DOHH2 (cell line): ENCODE data around the gene SLC16A10.
"Not testable (repeated sequence)": the region's sequence is repeated elsewhere in the genome, so short reads cannot be mapped to it uniquely, and the experiment has no call there.

Experiments used
- H3F3A ChIP-seq: fragments of 200-600 bp; sonication (generic), shearing (Covaris generic); 2 replicates; pipeline ENCODE4 v1.6.0; 2016; ENCODE audit warnings: antibody characterized with exemption, mild to moderate bottlenecking; ENCODE audit not compliant: control insufficient read depth, insufficient read depth
- H3K27ac ChIP-seq: fragments of 200-600 bp; sonication (generic); 2 replicates; pipeline ENCODE4 v1.5.1; 2014; ENCODE audit warnings: low read depth, mild to moderate bottlenecking, low read length, moderate library complexity
- H3K27me3 ChIP-seq: fragments of 200-600 bp; sonication (generic); 2 replicates; pipeline ENCODE4 v1.6.1; 2014; ENCODE audit warnings: mild to moderate bottlenecking, low read length, mixed read lengths; ENCODE audit not compliant: control insufficient read depth
- H3K36me3 ChIP-seq: fragments of 200-600 bp; sonication (generic); 2 replicates; pipeline ENCODE4 v1.6.1; 2014; ENCODE audit warnings: mild to moderate bottlenecking, low read length, moderate library complexity, mixed read lengths; ENCODE audit not compliant: control insufficient read depth
- H3K4me1 ChIP-seq: fragments of 200-600 bp; sonication (generic); 2 replicates; pipeline ENCODE4 v1.6.1; 2014; ENCODE audit warnings: mild to moderate bottlenecking, low read length, mixed read lengths; ENCODE audit not compliant: control insufficient read depth
- H3K4me2 ChIP-seq: fragments of 200-600 bp; sonication (generic); 2 replicates; pipeline ENCODE4 v1.6.0; 2014; ENCODE audit warnings: mild to moderate bottlenecking, low read length, moderate library complexity
- H3K4me3 ChIP-seq: fragments of 200-600 bp; sonication (generic); 2 replicates; pipeline ENCODE4 v1.5.1; 2014; ENCODE audit warnings: mild to moderate bottlenecking, low read length, mixed read lengths
- H3K79me2 ChIP-seq: fragments of 200-600 bp; sonication (generic); 2 replicates; pipeline ENCODE4 v1.6.1; 2014; ENCODE audit warnings: mild to moderate bottlenecking, low read length, mixed read lengths; ENCODE audit not compliant: control insufficient read depth
- H3K9me2 ChIP-seq: fragments of 200-600 bp; sonication (generic); replicated peaks from 2 replicates; pipeline ENCODE4 v1.6.1; 2014; ENCODE audit warnings: mild to moderate bottlenecking, low read length, mixed read lengths; ENCODE audit not compliant: control insufficient read depth
- H3K9me3 ChIP-seq: fragments of 200-600 bp; sonication (generic); 2 replicates; pipeline ENCODE4 v1.6.1; 2014; ENCODE audit warnings: antibody characterized with exemption, low read length, mixed read lengths; ENCODE audit not compliant: control insufficient read depth, insufficient read depth
- H4K20me1 ChIP-seq: fragments of 200-600 bp; sonication (generic); 2 replicates; pipeline ENCODE4 v1.6.0; 2014; ENCODE audit warnings: low read depth, mild to moderate bottlenecking, antibody characterized with exemption, low read length, moderate library complexity; ENCODE audit not compliant: control insufficient read depth, insufficient read depth
- CTCF ChIP-seq: fragments of 200-600 bp; sonication (generic); IDR thresholded peaks from one replicate; pipeline ENCODE4 v1.5.1; 2014; ENCODE audit warnings: antibody characterized with exemption, mild to moderate bottlenecking, low read depth, low read length; ENCODE audit not compliant: poor library complexity, severe bottlenecking
- EZH2phosphoT487 ChIP-seq: fragments of 200-600 bp; sonication (generic); IDR thresholded peaks from 2 replicates; pipeline ENCODE4 v1.6.1; 2017; ENCODE audit warnings: borderline replicate concordance, mild to moderate bottlenecking, antibody characterized with exemption, low read length, moderate library complexity, mixed read lengths

SLC16A10 gene

GRCh38 chr6:111061508-111061907 is 25.8 kb upstream of the SLC16A10 start:
- Histone ChIP-seq H3K79me2 (no peaks in the 10 kb centered on the region), H3K4me2 (no peak overlapping the region), H3K4me3 (no peak overlapping the region), H4K20me1 (no peaks in the 10 kb centered on the region), H3K27ac (no peak overlapping the region), H3F3A (no peaks in the 10 kb centered on the region), H3K4me1 (no peaks in the 10 kb centered on the region), H3K9me3 (no peaks in the 10 kb centered on the region), H3K27me3 (no peaks in the 10 kb centered on the region), H3K36me3 (no peaks in the 10 kb centered on the region), H3K9me2 (no peaks in the 10 kb centered on the region)
- TF ChIP-seq EZH2phosphoT487 (no peak), CTCF (no peak)

GRCh38 chr6:111061985-111062384 is 25.3 kb upstream of the SLC16A10 start:
- not testable (repeated sequence) for H3K27me3 ChIP-seq, H3K79me2 ChIP-seq, H3K4me1 ChIP-seq, H3K4me2 ChIP-seq, H3K36me3 ChIP-seq, H4K20me1 ChIP-seq, H3K9me2 ChIP-seq, H3K4me3 ChIP-seq, H3K9me3 ChIP-seq, H3F3A ChIP-seq, H3K27ac ChIP-seq

- H3K79me2 ChIP-seq, H3K9me2 ChIP-seq, H3K9me3 ChIP-seq: not testable (repeated sequence)
These were observed 24.4 kb upstream of the SLC16A10 start for GRCh38 chr6:111062860-111063259.

GRCh38 chr6:111068109-111068865 is 19.0 kb upstream of the SLC16A10 start:
- H3K27me3 ChIP-seq = peaks cover 18% of the 10 kb centered on the region; the same call in 1 of the 2 replicates
- no peaks in the 10 kb centered on the region for H3K36me3 ChIP-seq
- H3K4me3 ChIP-seq = no peak overlapping the region
- no peaks in the 10 kb centered on the region for H4K20me1 ChIP-seq
- H3K9me3 ChIP-seq = no peaks in the 10 kb centered on the region
- H3K4me2 ChIP-seq = no peak overlapping the region
- no peak for TF ChIP-seq EZH2phosphoT487
- no peak for TF ChIP-seq CTCF
- H3F3A ChIP-seq = no peaks in the 10 kb centered on the region
- no peaks in the 10 kb centered on the region for H3K79me2 ChIP-seq
- H3K9me2 ChIP-seq = no peaks in the 10 kb centered on the region
- no peaks in the 10 kb centered on the region for H3K4me1 ChIP-seq
- no peak overlapping the region for H3K27ac ChIP-seq

More at GRCh38 chr6:111062860-111063259, 24.4 kb upstream of the SLC16A10 start:
- not testable (repeated sequence) for H3K4me2 ChIP-seq, H4K20me1 ChIP-seq, H3K36me3 ChIP-seq, H3F3A ChIP-seq, H3K27ac ChIP-seq, H3K4me1 ChIP-seq, H3K4me3 ChIP-seq, H3K27me3 ChIP-seq
